NCI-H460 (cell line): Measurements from ENCODE around the gene EPHA2. TPM values are rescaled to one million over a fixed set of nuclear protein-coding genes. Genes with fewer than 3 reads are reported as not detected.
"Not testable (repeated sequence)": the region's sequence is repeated elsewhere in the genome, so short reads cannot be mapped to it uniquely, and the experiment has no call there.

ENCODE experiments used
- DNase-seq: peaks from one replicate; pipeline ENCODE4 v3.0.0-alpha.2; 2016; ENCODE audit warnings: low read depth; ENCODE audit errors: extremely low read depth
- polyA plus RNA-seq: library from polyadenylated mRNA; depleted of rRNA; stranded (reverse); fragments of >200 nt; gene quantifications from 2 replicates; pipeline ENCODE4 v1.2.3, GENCODE V29; 2014; cell fraction: nucleus; rRNA removed
- total RNA-seq: library from RNA; depleted of rRNA; stranded (reverse); fragments of >200 nt; shearing (Covaris generic); gene quantifications from 2 replicates; pipeline ENCODE4 v1.2.3, GENCODE V29; 2014; rRNA removed

Gene EPHA2
- 52.3 and 53.9 TPM in 2 replicates for total RNA-seq
- 55.5 and 79.7 TPM in 2 replicates for polyA plus RNA-seq

DNA sequence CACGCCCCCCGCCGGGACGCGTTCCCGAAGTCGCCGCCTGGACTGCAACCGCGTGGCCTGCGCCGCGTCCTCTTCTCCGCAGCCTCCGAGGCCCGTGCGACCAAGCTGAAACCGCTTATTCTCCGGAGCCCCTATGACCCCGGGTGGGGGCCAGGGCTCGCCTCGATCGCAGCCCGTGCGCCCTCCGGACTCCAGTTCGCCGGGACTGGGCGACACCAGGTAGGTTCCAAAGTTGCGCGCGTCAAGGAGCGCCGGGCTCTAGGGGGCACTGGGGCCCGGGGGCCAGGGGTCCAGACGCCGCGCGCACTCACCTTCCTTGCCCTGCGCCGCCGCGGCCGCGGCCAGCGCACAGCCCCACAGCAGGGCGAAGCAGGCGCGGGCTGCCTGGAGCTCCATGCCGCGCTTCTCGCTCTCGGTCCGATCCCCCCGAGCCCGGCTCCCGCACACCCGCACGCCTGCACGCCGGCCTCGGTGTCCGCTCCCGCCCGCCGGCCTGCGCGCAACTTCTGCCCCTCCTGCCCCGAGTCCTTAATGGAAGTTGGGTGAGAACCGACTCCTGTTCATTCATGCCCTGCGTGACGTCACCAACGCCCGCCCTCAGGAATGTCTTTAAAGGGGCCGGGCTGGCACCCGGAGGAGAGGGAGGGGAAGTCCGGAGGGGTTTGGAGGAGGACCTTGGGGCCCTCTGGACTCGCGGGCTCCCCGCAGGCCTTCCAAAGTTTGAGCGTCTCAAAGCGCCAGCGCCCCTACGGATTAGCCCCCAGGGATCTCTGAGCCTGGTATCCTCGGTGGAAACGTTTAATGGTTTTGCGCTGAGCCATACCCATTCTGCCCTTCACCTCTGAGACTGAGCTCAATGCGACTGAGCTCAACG is at the start of gene EPHA2:
Gene EPHA2 (minus strand): TSS at position 533 of the 874 bp plus-strand sequence. CDS start 137 bp downstream, at position 396.
- peak; percentile 86 for DNase-seq

DNA sequence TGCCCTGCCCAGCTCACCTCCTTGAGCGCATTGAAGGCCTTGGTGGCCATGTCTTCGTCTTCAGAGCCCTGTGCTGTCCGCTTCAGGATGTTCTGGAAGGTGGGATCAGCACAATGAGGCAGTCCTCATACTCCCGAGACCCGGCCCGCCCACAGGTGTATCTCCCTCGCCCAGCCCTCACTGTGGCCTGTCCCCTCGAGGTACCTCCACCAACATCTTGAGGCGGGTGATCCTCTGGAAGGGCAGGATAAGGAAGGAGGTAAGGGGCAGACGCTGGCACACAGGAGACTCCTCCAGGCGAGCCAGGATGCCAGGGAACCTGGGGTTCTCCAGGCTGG is 49.4 kb upstream of the EPHA2 start:
- no peak for DNase-seq

DNA sequence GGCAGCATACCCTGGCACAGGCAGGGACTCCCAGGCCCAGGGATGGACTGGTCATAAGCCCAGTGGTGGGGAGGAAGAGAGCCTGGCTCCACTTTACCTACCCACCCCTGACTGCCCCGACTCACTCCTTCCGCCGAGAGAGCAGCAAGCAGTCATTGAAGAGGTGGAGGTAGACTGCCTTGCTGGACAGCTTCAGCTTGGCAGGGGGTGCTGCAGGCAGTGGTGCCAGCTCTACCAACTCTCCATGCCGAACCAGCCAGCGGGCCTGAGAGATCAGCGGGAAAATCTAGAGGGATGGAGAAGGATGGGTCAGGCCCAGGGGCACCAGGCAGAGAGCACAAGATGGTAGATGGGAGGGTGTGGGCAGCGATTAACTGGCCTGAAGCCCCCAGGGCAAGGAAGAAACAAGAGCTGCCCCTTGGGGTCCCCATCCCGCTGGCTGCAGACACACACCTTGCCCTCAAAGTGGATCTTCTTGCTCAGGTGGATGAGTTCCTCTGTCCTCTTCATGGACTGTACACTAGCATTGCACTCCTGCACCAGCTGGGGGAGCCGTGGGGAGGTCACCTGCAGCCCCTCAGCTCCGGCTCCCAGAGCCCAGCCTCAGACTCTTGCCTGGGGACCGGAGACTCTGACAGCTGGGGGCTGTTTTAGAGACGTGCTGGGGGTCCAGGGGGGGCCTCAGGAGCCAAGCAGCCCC is 48.9 kb upstream of the EPHA2 start:
- DNase-seq, result no peak

DNA sequence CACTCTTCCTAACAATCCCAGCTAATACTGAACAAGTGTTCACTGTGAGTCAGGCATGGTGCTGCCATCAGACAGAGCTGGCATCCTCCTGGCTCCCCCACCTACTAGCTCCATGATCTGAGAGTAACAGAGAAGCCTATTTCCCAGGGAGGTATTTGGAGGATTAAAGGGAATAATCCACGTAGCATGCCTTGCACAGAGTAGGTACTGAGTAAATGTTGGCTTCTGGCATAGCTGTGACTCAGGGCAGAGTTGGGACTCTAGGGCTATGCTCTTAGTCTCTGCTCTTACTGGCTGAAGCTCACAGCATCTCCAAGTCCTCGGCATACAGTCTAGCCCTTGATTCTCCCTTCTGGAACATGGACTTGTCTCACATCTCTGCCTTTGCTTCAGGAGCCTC is 48.3 kb upstream of the EPHA2 start:
- DNase-seq, result no peak

DNA sequence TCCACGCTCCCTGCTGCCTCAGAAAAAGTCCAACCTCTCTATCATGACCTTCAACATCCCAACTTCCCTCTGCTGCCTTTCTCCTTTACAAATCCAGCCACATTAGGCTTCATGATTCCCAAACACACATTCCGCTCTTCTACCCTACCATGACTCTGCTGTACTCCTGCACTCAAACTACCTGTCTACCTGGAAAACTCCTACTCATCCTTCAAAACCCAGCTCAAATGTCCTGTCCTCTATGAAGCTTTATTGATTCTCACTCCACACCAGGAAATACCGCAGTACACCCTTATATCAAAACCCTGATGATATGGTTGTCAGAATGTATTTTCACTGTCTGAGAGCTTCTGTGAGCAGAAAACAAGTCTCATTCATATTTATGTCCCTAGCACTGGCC is 47.7 kb upstream of the EPHA2 start:
- no peak for DNase-seq

DNA sequence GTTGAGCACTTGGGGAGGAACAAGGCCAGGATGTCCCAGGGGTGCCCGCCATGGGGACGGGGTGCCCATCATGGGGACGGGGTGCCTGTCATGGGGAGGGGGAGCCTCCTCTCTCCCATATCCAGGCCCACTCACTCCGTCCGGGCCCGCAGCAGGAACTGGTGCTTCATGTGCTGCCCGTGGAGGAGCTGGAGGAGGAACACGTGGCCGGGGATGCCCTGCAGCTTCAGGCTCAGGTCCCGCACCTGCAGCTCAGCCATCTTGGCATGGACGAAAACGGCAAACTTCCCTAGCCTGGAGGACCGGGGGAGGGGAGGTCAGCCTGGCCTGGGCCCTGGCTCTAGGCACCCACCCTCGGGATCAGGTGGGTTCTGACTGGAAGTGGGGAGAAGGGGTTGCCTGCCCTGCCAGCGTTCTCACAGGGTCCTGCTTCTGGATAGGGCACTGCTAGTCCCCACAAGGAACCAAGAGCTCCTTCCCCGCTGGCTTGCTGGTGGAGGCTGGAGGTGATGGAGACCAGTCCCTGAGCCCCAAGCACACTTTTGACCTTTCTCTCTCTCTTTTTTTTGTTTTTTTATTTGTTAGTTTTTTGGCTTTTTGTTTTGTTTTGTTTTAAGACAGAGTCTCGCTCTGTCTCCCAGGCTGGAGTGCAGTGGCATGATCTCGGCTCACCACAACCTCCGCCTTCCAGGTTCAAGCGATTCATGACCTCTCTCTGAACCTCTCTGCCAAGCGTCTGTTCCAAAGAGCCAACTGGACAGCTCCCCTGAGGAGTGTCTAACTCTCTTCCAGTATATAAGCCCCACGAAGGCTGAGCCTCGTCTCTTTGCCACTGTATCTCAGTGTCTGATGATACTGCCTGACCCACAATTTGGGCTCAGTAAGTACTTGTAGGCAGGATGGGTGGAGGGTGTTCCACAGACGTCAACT is 46.7 kb upstream of the EPHA2 start:
- DNase-seq, result no peak

DNA sequence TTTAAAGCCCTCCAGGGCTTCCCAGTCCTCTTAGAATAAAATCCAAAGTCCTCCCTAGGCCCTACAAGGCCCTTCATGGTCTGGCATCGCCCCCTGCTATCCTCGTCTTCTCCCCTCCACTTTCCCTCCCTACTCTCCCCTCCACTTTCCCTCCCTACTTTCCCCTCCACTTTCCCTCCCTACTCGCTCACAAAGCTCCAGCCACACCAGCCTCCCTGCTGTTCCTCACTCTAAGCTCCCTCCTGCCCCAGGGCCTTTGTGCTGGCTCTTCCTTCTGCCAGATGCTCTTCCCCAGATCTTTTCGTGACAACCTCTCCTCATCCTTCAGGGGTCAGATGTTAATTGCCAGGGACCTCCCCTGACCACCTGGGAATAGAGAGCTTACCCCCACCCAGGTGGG is 43.8 kb upstream of the EPHA2 start:
- DNase-seq, result no peak

DNA sequence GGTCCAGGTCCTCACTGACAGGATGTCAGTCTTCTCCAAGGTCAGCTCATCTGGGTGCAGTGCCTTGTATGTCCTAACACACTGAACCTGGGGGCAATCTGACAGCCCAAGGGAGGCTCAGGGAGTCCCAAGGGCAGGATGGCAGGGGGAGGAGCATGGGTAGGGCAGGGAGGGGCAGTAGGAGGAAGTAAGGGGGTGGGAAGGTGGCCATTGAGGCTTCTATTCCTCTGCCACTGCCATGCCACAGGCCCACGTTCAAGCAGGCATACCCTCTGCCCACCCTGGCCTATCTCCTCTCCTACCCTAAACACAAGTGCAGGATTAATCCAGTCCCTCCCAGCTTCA is 43.3 kb upstream of the EPHA2 start:
- no peak for DNase-seq

DNA sequence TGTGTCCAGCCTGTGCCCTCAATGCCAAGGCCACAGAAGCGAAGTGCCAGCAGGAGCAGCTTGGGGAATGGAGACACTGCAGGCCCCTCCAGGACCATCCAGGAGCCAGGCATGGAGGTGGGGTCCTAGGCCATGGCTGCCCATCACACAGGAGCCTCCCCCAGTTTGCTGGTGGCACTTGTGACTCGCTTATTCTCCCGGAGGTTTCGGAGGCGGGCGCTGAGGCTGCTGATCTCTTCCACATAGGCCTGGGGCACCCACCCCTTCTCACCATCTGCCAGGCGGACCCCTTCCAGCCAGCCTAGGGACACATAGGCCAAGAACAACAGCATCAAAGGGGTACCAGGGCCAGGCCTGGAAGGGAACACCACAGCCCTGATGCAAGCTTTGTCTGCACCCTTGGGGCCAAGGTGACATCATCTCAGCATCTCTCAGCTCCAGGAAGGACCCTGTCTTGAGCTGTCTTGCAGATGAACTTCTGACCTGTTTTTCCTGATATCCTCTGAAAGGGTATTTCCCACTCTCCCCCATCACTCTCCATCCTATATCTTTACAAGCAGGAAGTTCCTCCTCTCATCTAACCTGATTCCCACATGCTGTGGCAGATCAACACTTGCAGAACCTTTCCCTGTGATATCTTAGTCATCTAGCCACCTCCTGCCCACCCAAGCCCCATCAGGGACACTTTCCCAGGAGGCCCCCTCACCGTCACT is 42.7 kb upstream of the EPHA2 start:
- DNase-seq, result no peak

DNA sequence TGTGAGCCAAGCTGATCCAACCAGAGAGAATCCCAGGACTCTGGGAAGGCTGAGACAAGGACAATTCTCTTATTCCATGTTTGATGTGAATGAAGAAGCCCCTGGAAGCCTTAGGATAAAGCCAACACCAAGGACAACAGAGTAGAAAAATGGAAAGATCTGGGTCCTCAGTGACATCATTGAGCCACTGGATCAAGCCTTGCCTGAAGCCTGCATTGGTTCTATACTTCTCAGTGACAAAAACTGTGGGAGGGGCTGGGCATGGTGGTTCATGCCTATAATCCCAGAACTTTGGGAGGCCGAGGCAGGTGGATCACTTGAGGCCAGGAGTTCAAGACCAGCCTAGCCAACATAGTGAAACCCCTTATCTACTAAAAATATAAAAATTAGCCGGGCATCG is 41.0 kb upstream of the EPHA2 start:
- DNase-seq, result no peak

DNA sequence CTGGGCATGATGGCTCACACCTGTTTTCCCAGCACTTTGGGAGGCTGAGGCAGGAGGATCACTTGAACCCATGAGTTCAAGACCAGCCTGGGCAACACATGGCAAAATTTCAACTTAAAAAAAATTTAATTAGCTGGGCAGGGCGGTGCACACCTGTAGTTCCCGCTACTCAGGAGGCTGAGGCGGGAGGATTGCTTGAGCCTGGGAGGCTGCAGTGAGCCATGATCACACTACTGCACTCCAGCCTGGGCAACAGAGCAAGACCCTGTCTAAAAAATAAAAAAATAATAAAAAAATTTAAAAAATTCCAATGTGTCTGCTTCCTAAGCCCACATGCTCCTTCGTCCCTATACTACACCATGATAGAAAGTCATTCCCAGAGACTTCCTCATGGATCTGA is 40.3 kb upstream of the EPHA2 start:
- not testable (repeated sequence) for DNase-seq

DNA sequence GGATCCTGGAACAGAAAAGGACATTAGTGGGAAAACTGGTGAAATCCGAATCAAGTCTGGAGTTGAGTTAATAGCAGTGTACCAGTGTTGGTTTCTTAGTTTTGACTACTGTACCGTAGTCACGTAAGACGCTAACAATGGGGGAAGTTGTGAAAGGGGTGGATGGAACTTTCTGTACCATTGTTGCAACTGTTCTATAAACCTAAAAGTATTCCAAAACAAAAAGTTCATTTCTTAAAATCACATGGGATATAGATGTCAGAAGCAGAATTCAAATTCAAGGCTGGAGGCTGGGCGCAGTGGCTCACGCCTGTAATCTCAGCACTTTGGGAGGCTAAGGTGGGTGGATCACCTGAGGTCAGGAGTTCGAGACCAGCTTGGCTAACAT is 39.6 kb upstream of the EPHA2 start:
- no peak for DNase-seq

DNA sequence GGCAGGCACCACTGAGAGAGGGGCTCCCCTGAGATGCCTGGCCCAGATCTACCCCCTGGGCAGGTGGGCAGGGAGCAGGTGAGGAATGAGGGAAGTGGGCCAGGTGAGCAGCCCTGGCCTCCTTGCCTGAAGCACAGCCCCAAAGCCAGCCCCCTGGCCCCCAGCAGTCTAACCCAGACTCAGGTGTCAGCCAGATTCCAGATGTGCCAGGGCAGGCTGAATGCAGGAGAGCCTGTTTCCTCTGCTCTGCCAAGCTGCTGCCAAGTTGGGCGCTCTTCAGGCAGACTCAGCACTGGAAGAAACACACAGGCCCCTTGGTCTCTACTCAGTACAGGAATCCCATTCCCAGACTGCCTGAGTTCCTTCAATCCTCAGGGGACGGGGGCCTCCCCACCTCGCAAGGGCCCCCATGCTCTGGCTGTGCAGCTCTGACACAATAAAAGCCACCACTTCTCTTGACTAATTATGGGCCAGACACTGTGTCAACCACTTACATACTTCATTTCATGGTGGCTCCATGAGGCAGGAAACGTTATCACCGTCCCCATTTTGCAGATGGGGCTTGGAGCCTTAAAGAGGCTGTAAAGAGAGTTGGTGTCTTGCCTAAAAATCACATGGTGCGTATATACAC is 36.2 kb upstream of the EPHA2 start:
- DNase-seq, result no peak

DNA sequence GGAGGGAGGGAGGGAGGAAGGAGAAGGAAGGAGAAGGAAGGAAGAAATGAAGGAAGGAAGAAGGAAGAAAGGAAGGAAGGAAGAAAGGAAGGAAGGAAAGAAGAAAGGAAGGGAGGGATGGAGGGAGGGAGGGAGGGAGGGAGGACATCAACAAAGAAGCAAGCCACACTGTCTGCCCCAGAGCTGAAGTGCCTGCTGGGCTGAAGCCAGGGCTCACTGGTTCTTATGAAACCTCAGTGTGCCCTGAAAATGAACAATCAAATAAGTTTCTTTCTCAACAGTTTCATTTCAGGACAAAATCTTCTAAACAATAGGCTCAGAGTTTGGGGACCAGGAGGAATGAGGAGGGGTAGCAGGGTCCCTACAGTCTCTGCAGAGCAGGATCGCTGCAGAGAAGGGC is 35.4 kb upstream of the EPHA2 start:
- DNase-seq, result no peak

DNA sequence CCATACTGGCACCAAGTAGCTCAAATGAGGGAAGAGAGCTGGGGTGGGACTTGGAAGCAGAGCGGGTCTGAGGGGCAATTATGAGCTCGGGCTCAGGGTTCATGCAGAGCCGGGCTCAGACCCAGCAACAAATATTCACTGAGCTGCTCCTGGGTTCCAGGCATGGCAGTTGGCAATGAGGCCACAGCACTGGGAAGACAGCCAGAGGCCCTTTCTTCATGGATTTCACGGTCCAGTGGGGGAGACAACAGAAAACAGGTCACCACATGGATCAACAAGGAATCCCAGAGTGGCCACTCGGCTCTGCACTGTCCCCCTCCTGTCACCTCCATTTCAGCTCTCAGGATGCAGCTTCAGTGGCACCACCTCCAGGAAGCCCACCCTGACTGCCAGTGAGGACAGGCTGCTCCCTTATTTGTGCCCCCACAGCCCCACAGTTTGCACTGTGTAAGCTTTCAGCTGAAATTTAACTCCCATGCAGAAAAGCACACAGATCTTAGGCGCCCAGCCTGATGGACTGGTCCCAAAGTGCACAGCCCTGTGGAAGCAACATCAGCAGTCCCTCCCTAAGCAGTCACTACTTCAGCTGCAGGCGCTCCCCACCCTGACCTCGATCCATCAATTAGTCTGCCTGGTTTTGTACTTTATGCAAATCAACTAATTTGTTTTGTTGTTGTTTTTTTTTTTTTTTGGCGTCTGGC is 34.2 kb upstream of the EPHA2 start:
- no peak for DNase-seq

DNA sequence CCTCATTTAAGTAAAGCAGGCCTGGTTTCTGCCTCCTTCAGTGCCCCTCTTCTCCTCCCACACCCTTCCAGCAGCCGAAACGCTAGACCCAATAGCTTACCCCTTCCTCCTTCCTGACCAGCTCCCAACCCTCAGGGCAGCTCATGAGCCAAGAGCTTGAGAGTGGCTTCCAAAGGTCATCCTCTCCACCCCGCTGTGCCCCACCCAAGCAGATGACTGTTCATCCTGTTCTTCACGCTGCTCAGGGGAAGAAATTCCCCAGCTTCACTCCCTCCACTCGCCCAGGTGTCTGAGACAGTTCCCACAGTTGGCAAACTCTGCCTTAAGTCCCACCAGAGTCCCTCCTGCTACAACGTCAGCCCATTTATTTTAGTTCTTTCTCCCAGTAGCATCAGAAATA is 33.1 kb upstream of the EPHA2 start:
- DNase-seq, result no peak

DNA sequence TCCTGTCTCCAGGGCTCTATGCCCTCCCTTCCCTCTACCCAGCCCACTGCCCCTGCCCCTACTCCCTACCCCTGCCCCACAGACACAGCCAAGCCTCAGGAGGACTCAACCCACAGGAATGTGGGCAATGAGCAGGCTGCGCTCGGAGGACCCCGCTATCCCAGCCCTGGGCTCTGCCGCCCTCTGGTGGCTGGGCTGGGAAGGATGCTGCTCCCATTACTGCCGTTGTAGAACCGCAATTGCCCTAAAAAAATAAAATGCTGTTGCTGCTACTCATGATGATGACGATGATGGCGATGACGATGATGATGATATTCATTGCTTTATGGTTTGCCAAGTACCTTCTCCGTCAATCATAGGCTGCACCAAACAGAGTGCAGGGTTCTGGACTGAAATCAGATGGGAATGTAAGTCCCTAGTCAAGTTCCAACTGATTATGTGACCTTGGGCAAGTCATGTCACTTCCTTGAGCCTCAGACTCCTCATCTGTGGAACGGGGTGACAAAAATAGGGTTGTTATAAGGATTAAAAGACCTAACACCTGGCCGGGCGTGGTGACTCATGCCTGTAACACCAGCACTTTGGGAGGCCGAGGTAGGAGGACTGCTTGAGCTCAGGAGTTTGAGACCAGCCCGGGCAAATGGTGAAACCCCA is 32.0 kb upstream of the EPHA2 start:
- DNase-seq, result peak; percentile 50

DNA sequence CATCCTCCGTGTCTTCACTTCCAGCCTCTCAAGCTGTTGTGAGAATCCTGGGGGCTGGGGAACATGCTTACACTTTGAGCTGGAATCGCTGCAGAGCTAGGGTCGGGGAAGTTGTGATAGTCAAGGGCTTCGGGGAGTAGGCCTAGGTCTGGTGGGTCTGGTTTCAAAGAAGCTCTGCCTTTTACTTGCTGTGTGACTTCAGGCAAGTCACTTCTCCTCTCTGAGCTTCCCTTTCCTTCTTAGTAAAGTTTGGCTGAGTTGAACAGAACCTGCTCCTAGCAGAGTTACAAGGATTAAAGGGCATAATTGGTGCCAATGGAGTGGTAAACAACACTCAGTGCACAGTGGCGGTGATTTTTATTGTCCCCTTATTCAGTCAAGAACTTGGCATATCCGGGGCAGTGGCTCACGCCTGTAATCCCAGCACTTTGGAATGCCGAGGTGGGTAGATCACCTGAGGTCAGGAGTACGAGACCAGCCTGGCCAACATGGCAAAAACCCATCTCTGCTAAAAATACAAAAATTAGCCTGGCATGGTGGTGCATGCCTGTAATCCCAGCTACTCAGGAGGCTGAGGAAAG is 30.9 kb upstream of the EPHA2 start:
- no peak for DNase-seq
